Right lobe of liver (tissue), 6 donors: ENCODE data around the gene MTUS2. TPM values are rescaled to one million over a fixed set of nuclear protein-coding genes. Genes with fewer than 3 reads are reported as not detected.

Experiments
- ATAC-seq, 4 donors: fragments of 200-7000 bp; cut with Tn5 transposase; one replicate each; pipeline ENCODE4 v1.9.1; 2020; ENCODE audit warnings: mild to moderate bottlenecking in 4 of 4, moderate library complexity in 4 of 4
- DNase-seq, 3 donors: peaks; one replicate each; pipeline ENCODE4 v3.0.0-alpha.2; 2020
- H3K27ac ChIP-seq, 3 donors: fragments of 200-600 bp; one replicate each; pipeline ENCODE4 v1.8.0; 2022
- H3K27me3 ChIP-seq, 2 donors: fragments of 200-600 bp; one replicate each; pipeline ENCODE4 v1.8.0; 2022
- H3K36me3 ChIP-seq, 4 donors: fragments of 200-600 bp; sonication (generic) in 1 of 4; one replicate each; pipeline versions ENCODE4 v1.5.1 to v1.8.0; 2017 to 2022; ENCODE audit warnings: control low read depth in 1 of 4
- H3K4me1 ChIP-seq, 4 donors: fragments of 200-600 bp; sonication (generic) in 1 of 4; one replicate each; pipeline versions ENCODE4 v1.5.1 to v1.8.0; 2017 to 2022; ENCODE audit warnings: control low read depth in 1 of 4
- H3K4me3 ChIP-seq, 3 donors: fragments of 200-600 bp; one replicate each; pipeline ENCODE4 v1.8.0; 2022
- H3K9me3 ChIP-seq, 4 donors: fragments of 200-600 bp; sonication (generic) in 1 of 4; one replicate each; pipeline versions ENCODE4 v1.5.1 to v1.8.0; 2017 to 2022; ENCODE audit warnings: control low read depth in 1 of 4
- POLR2A ChIP-seq: fragments of 450-650 bp; IDR thresholded peaks from one replicate; pipeline ENCODE4 v1.6.1; 2017; ENCODE audit warnings: antibody characterized with exemption, mild to moderate bottlenecking
- WGBS: methylation state at CpG from one replicate; pipeline ENCODE4 v1.1.6; 2018; ENCODE audit warnings: low coverage, low lambda C conversion rate; ENCODE audit not compliant: insufficient coverage; ENCODE audit errors: missing lambda C conversion rate; 5-methylcytosine and 5-hydroxymethylcytosine counted together
- intact Hi-C, 2 donors: fragments of 100-400 bp; cut with DNase I; formaldehyde crosslinking; loops; one replicate each; pipeline versions ENCODE4 v1.11.2 to v1.14.1; 2022
- total RNA-seq, 6 experiments: library from RNA; depleted of rRNA in 2 of 6; stranded (reverse); fragments of >200 nt in 2 of 6; fragmentation: NEBNext Ultra II Directional in 3 of 6; extraction: Animal tissue kit (Norgen Biotek cat#: 25700) in 3 of 6; gene quantifications; one replicate each; pipeline versions ENCODE4 v1.1.0 to v1.2.4, GENCODE V29; 2016 to 2023
- TF ChIP-seq, protein P1 (sequence below), 4 donors: fragments of 200-600 bp in 3 of 4; fragments of 450-650 bp in 1 of 4; IDR thresholded peaks; one replicate each; pipeline versions ENCODE4 v1.5.1 to v1.8.0; 2016 to 2022; ENCODE audit warnings: antibody characterized with exemption in 4 of 4, mild to moderate bottlenecking in 2 of 4
- donor health status: DM: no; HTN: yes; CAD: no.
- donor health status: DM: no; HTN: no; CAD: no.
- donor health status: DM: no; HTN: no; CAD: no.
- donor health status: DM: no; HTN: yes; CAD: no.
- donor health status: DM: no; HTN: yes; CAD: no.

The MTUS2 gene
- total RNA-seq, 6 experiments from 2014 or later, result 0.15 to 2.2 (median 0.98) TPM

GRCh38 chr13:29474991-29475390, 654.9 kb downstream of the MTUS2 start:
- no peak for DNase-seq
- TF ChIP-seq POLR2A, result no peak
- TF ChIP-seq, protein P1, sequence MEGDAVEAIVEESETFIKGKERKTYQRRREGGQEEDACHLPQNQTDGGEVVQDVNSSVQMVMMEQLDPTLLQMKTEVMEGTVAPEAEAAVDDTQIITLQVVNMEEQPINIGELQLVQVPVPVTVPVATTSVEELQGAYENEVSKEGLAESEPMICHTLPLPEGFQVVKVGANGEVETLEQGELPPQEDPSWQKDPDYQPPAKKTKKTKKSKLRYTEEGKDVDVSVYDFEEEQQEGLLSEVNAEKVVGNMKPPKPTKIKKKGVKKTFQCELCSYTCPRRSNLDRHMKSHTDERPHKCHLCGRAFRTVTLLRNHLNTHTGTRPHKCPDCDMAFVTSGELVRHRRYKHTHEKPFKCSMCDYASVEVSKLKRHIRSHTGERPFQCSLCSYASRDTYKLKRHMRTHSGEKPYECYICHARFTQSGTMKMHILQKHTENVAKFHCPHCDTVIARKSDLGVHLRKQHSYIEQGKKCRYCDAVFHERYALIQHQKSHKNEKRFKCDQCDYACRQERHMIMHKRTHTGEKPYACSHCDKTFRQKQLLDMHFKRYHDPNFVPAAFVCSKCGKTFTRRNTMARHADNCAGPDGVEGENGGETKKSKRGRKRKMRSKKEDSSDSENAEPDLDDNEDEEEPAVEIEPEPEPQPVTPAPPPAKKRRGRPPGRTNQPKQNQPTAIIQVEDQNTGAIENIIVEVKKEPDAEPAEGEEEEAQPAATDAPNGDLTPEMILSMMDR (IDR thresholded peaks at IDR 0.05), result no peak
- intact Hi-C loops, result no loop called here
- H3K9me3 ChIP-seq, result no peaks in the 10 kb centered on the region
- H3K4me3 ChIP-seq, result no peak overlapping the region
- H3K4me1 ChIP-seq, result no peaks in the 10 kb centered on the region
- no peak for ATAC-seq
- WGBS, result 72% methylated on average over 3 of the region's 3 CpGs
- no peak overlapping the region for H3K27ac ChIP-seq
- H3K36me3 ChIP-seq, result no peaks in the 10 kb centered on the region
- H3K27me3 ChIP-seq, result no peaks in the 10 kb centered on the region

GRCh38 chr13:29476046-29476445, 655.9 kb downstream of the MTUS2 start:
- Histone ChIP-seq H3K4me1 (no peaks in the 10 kb centered on the region), H3K36me3 (no peaks in the 10 kb centered on the region), H3K9me3 (no peaks in the 10 kb centered on the region), H3K4me3 (no peak overlapping the region), H3K27ac (no peak overlapping the region), H3K27me3 (no peaks in the 10 kb centered on the region)
- intact Hi-C loops, result no loop called here
- ATAC-seq (no peak), DNase-seq (no peak)
- 76% methylated on average over 3 of the region's 3 CpGs for WGBS
- no peak for TF ChIP-seq POLR2A
- TF ChIP-seq, protein P1 (IDR thresholded peaks at IDR 0.05), result no peak

DNA sequence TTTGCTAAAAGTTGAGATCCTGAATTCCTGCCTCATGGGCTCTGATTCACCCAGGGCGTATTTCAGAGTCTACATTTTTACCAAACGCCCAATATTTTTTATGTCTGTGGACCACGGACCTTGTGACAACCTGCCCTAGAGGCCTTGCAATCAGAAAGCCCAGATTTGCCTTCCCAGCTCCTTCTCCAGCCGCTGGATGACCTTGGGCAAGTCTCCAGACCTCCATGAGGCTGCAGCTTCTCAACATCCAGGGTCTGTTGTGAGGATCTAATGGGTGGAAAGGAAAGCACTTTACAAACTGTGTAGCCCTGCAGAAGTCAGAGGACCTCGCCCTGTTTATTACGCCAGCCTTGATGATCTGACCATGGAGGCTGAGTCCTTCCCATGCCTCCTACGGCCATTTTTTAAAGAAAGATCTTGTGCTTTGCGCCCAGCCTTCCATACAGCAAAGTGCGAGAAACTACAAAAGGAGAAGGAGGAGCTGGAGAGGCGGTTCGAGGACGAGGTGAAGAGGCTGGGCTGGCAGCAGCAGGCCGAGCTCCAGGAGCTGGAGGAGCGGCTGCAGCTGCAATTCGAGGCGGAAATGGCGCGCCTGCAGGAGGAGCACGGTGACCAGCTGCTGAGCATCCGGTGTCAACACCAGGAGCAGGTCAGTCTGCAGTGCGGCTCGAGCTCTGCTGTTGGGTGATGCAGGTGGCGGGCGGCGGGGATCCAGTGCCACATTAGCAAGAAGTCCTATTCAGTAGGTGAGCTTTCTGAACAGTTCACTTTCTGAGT, 659.8 kb downstream of the MTUS2 start:
- H3K36me3 ChIP-seq, result no peaks in the 10 kb centered on the region
- H3K4me1 ChIP-seq, result no peaks in the 10 kb centered on the region
- WGBS, result 88% methylated on average over 18 of the region's 25 CpGs
- H3K9me3 ChIP-seq, result no peaks in the 10 kb centered on the region
- TF ChIP-seq POLR2A, result no peak
- TF ChIP-seq, protein P1 (IDR thresholded peaks at IDR 0.05), result no peak
- H3K27ac ChIP-seq, result no peak overlapping the region
- intact Hi-C loops, result no loop called here
- ATAC-seq (no peak), DNase-seq (no peak)
- no peaks in the 10 kb centered on the region for H3K27me3 ChIP-seq
- H3K4me3 ChIP-seq, result no peak overlapping the region

GRCh38 chr13:29480893-29481525, 660.9 kb downstream of the MTUS2 start:
- DNase-seq (no peak), ATAC-seq (no peak)
- TF ChIP-seq, protein P1 (IDR thresholded peaks at IDR 0.05), result no peak
- no peak for TF ChIP-seq POLR2A
- intact Hi-C loops, result no loop called here
- Histone ChIP-seq H3K27ac (no peak overlapping the region), H3K4me1 (no peaks in the 10 kb centered on the region), H3K27me3 (no peaks in the 10 kb centered on the region), H3K4me3 (no peak overlapping the region), H3K9me3 (no peaks in the 10 kb centered on the region), H3K36me3 (no peaks in the 10 kb centered on the region)
- 59% methylated on average over 7 of the region's 11 CpGs for WGBS
